GM18868 (cell line): Measurements from ENCODE around the gene MRPS6.

Experiments used
- ATAC-seq: cut with Tn5 transposase; IDR thresholded peaks from one replicate; pipeline ENCODE4 v1.9.1; 2021; ENCODE audit warnings: mild to moderate bottlenecking, moderate library complexity; ENCODE audit not compliant: unreplicated experiment

Gene MRPS6

GRCh38 chr21:34177919-34178567, 104.7 kb downstream of the MRPS6 start:
- no peak for ATAC-seq

GRCh38 chr21:34179204-34179935, 106.0 kb downstream of the MRPS6 start:
- ATAC-seq = no peak

- ATAC-seq = no peak
Observed at GRCh38 chr21:34180407-34180806, 107.0 kb downstream of the MRPS6 start.

- no peak for ATAC-seq
Observed at GRCh38 chr21:34180826-34181359, 107.5 kb downstream of the MRPS6 start.

GRCh38 chr21:34181431-34182039, 108.2 kb downstream of the MRPS6 start:
- no peak for ATAC-seq

- ATAC-seq = no peak
Observed at GRCh38 chr21:34182436-34182835, 109.1 kb downstream of the MRPS6 start.

- ATAC-seq = no peak
Observed at GRCh38 chr21:34183331-34183928, 110.1 kb downstream of the MRPS6 start.

- ATAC-seq = no peak
Observed at GRCh38 chr21:34184232-34184631, 110.9 kb downstream of the MRPS6 start.

GRCh38 chr21:34185026-34185750, 111.8 kb downstream of the MRPS6 start:
- ATAC-seq = no peak

GRCh38 chr21:34186109-34186719, 112.8 kb downstream of the MRPS6 start:
- no peak for ATAC-seq

GRCh38 chr21:34187935-34188334, 114.6 kb downstream of the MRPS6 start:
- ATAC-seq = no peak

GRCh38 chr21:34189506-34189905, 116.1 kb downstream of the MRPS6 start:
- ATAC-seq = no peak

GRCh38 chr21:34190576-34191321, 117.4 kb downstream of the MRPS6 start:
- ATAC-seq = no peak

GRCh38 chr21:34191876-34192275, 118.5 kb downstream of the MRPS6 start:
- no peak for ATAC-seq
